Measurements from ENCODE around the gene CCDC38. TPM values are rescaled to one million over a fixed set of nuclear protein-coding genes. Genes with fewer than 3 reads are reported as not detected.
A peak's percentile ranks its signal among the peaks of the same experiment; 100 is the strongest.

The CCDC38 gene
- total RNA-seq, 2 donors from 2014 or later = 0.33 TPM; not detected in 1

DNA sequence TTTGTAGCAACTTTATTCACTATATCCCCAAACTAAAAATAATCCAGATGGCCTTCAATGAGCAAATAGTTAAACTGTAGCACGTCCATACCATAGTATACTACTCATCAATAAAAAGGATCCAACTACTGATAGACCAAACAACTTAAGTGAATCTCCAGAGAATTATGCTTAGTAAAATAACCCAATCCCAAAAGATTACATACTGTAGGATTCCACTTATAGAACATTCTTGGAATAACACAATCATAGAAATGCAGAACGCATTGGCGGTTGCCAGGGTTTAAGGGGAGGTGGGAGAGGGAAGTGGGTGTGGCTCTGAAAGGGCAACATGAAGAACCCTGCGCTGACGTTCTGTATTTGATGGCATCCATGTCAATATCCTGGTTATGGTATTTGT, 55.1 kb downstream of the CCDC38 start:
- Mint-ChIP-seq H3K27me3 (peaks cover 6 to 8% of the 10 kb centered on the region in 2 donors), H3K27ac (no peak overlapping the region), H3K4me3 (no peak overlapping the region), H3K36me3 (no peaks in the 10 kb centered on the region), H3K4me1 (ENCODE audit: low read depth in 2 of 2) (no peaks in the 10 kb centered on the region), H3K9me3 (no peaks in the 10 kb centered on the region)
- ATAC-seq (no peak), DNase-seq (ENCODE audit: low spot score) (no peak)

DNA sequence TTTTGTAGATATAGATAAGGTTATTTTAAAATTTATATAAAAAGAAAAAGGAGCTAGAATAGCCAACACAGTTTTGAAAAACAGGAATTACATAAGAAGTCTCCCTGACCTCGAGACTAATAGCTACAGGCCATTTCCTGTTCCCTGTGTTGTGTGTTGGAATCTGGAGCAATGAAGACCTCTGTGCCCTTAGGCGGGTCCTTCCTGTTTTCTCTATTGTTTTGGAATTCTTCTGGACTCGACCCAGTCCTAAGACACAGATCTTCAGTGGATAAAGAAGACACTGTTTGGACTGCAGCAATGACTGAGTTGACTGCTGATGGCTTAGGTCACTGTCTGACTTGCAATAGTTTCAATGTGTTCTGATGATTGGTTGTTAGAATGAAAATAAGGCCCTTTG, 57.4 kb downstream of the CCDC38 start:
- Mint-ChIP-seq H3K4me1 (ENCODE audit: low read depth in 2 of 2) (no peaks in the 10 kb centered on the region), H3K27ac (no peak overlapping the region), H3K36me3 (no peaks in the 10 kb centered on the region), H3K4me3 (no peak overlapping the region), H3K9me3 (no peaks in the 10 kb centered on the region), H3K27me3 (peaks cover 6 to 8% of the 10 kb centered on the region in 2 donors)
- DNase-seq (ENCODE audit: low spot score) (no peak), ATAC-seq (no peak)

DNA sequence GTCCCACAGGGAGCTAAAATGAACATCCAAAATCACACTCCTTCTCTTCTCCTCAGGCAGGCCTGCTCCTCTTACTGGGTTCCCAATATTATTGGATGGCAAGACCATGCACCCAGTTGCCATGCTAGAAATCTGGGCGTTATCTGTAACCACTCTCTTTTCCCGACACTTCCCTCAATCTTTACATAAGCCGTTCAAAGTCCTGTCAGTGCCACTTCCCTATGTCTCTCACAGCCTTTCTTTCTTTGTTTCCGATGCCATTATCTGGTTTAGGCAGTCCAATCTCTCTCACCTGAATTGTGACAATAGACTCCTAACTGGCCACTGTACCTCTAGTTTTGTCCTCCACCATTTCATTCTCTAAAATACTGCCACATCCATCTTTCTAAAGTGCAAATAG, 59.5 kb downstream of the CCDC38 start:
- Mint-ChIP-seq H3K4me3 (no peak overlapping the region), H3K27ac (no peak overlapping the region), H3K27me3 (peaks cover 4 to 8% of the 10 kb centered on the region in 2 donors), H3K36me3 (no peaks in the 10 kb centered on the region), H3K9me3 (no peaks in the 10 kb centered on the region), H3K4me1 (ENCODE audit: low read depth in 2 of 2) (no peaks in the 10 kb centered on the region)
- ATAC-seq (no peak), DNase-seq (ENCODE audit: low spot score) (no peak)

DNA sequence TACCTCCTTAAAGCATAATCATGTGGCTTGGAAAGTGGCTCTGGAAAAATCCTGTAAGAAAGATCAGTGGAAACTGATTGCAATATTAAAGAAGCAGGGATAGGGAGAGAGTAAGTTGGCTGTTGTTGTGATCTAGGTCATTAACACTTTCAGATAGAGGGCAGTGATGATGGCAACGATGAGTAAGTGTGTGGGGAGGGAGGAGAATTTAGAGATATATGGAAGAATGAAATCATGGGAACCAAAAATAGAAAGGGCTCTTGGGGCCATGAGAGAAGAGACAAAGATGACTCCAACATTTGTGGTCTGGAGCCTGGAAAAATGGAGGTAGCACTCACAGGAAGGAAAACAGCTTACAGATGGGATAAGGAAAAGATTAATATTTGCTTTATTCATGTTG, 60.3 kb downstream of the CCDC38 start:
- Mint-ChIP-seq H3K4me1 (ENCODE audit: low read depth in 2 of 2) (no peaks in the 10 kb centered on the region), H3K36me3 (no peaks in the 10 kb centered on the region), H3K27me3 (peaks cover 4 to 8% of the 10 kb centered on the region in 2 donors), H3K4me3 (no peak overlapping the region), H3K27ac (no peak overlapping the region), H3K9me3 (no peaks in the 10 kb centered on the region)
- no peak for ATAC-seq
- DNase-seq (ENCODE audit: low spot score) = no peak

DNA sequence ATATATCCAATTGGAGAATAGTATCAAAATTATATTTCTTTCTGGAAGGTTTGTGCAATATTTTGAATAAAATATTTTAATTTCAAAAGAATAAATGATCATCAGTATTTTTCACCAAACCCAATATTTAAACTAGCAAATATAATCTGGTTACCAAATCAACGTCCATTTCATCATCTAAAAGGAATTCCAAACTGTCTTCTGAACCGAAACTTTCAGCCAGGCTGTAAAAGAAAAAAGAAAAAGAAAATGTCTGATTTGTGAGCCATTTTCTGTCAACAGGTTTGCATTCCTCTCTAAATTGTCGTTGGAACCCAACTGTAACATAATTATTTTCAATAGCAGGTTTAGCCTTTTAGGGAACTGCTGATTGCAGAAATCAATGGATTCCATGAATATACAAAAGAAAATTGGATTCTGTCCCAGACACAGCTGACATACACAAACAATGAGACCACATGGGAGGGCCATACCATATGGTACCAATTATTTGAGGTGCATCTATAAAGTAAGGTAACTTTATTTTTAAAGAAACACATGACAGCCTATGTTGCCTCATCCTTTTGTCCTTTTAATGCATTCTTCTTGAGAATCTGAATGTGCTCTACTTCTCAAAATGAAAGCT, 61.0 kb downstream of the CCDC38 start:
- Mint-ChIP-seq H3K27ac (no peak overlapping the region), H3K36me3 (no peaks in the 10 kb centered on the region), H3K27me3 (peaks cover 4 to 7% of the 10 kb centered on the region in 2 donors), H3K4me1 (ENCODE audit: low read depth in 2 of 2) (no peaks in the 10 kb centered on the region), H3K9me3 (no peaks in the 10 kb centered on the region), H3K4me3 (no peak overlapping the region)
- DNase-seq (ENCODE audit: low spot score) (no peak), ATAC-seq (no peak)

DNA sequence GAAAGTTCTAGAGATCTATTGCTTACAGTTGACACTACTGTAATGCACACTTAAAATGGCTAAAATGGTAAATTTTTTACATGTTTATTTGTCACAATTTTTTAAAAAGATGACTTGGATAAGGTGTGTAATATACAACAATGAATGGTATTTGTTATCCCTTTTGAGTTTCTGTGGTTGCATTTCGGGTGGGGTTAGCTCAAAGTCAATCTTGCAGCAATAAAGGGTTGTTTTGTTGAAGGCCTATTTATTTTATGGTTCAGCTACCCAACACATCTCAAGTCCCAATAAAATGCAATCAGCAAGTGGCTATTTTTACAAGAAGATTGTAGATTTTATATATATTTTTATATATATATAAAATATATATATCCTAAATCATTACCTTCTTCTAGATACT, 61.5 kb downstream of the CCDC38 start:
- ATAC-seq = no peak
- Mint-ChIP-seq H3K4me3 (no peak overlapping the region), H3K27me3 (peaks cover under 1 to 2% of the 10 kb centered on the region in 2 donors), H3K9me3 (no peaks in the 10 kb centered on the region), H3K4me1 (ENCODE audit: low read depth in 2 of 2) (no peaks in the 10 kb centered on the region), H3K27ac (no peak overlapping the region), H3K36me3 (no peaks in the 10 kb centered on the region)
- no peak for DNase-seq (ENCODE audit: low spot score)

DNA sequence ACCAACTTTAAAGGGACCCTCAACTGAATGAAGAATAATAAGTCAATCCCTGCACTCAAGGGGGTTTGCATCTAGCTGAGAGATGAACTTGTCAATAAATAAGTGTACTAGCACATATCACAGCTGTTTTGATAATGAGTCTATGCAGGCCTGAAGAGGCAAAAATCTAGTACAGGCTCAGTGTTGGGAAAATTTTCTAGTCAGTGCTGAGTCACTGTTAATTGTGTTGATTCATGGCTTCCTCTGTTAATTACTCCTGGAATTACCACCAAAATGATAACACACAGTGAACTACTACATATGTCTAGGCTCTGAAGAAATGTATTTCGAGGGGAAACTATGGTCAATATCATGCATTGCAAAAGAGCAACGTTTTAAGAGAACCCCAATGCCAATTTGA, 64.8 kb downstream of the CCDC38 start:
- no peak overlapping the region for H3K4me3 Mint-ChIP-seq
- ATAC-seq (no peak), DNase-seq (ENCODE audit: low spot score) (no peak)
- H3K36me3 Mint-ChIP-seq = no peaks in the 10 kb centered on the region
- H3K27me3 Mint-ChIP-seq = no peaks in the 10 kb centered on the region
- peaks cover 0 to 7% of the 10 kb centered on the region in 2 donors for H3K4me1 Mint-ChIP-seq (ENCODE audit: low read depth in 2 of 2)
- H3K27ac Mint-ChIP-seq = no peak overlapping the region
- H3K9me3 Mint-ChIP-seq = no peaks in the 10 kb centered on the region

DNA sequence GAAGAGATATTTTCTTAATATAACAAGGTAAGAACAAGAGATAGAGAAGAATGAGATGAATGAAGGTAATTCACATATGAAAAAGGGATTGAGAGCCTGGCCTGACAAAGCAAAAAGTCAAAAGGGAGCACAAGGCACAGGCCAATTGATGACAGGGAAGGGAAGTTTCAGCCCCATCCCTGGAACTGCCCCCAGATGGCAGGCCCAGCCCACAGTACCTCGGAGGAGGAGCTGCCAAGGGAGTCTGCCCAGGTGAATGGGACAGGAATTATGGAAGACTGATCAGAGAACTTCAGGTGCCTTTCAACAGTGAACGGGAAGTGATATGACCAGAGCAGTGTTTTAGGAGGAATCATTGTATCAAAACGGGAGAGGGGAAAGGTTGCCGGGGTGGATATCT, 68.0 kb downstream of the CCDC38 start:
- no peaks in the 10 kb centered on the region for H3K27me3 Mint-ChIP-seq
- peaks cover 0 to 7% of the 10 kb centered on the region in 2 donors for H3K4me1 Mint-ChIP-seq (ENCODE audit: low read depth in 2 of 2)
- no peaks in the 10 kb centered on the region for H3K9me3 Mint-ChIP-seq
- DNase-seq (ENCODE audit: low spot score) (no peak), ATAC-seq (no peak)
- no peak overlapping the region for H3K4me3 Mint-ChIP-seq
- no peaks in the 10 kb centered on the region for H3K36me3 Mint-ChIP-seq
- peak overlapping the region in 1 of 2 donors; percentile 59 for H3K27ac Mint-ChIP-seq

DNA sequence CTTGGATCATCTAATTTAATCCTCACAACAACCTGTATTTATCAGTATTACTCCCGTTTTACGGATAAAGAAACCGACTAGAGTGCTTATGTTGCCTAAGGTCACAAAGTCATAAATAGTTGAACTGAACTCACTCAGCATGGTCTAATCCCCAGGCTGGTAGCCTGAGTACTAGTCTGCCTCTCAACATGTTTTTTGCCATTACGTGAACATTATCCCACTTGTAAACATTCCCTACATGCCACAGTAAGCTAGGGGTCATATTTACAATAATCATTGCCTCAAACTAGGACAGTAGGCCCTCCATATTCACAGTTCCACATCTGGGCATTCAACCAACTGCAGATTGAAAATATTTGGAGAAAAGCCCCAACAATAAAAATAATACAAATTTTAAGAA, 71.5 kb downstream of the CCDC38 start:
- ATAC-seq (no peak), DNase-seq (ENCODE audit: low spot score) (no peak)
- no peak overlapping the region for H3K27ac Mint-ChIP-seq
- H3K9me3 Mint-ChIP-seq = no peaks in the 10 kb centered on the region
- peaks cover 0 to 7% of the 10 kb centered on the region in 2 donors for H3K4me1 Mint-ChIP-seq (ENCODE audit: low read depth in 2 of 2)
- no peaks in the 10 kb centered on the region for H3K36me3 Mint-ChIP-seq
- H3K27me3 Mint-ChIP-seq = no peaks in the 10 kb centered on the region
- no peak overlapping the region for H3K4me3 Mint-ChIP-seq

DNA sequence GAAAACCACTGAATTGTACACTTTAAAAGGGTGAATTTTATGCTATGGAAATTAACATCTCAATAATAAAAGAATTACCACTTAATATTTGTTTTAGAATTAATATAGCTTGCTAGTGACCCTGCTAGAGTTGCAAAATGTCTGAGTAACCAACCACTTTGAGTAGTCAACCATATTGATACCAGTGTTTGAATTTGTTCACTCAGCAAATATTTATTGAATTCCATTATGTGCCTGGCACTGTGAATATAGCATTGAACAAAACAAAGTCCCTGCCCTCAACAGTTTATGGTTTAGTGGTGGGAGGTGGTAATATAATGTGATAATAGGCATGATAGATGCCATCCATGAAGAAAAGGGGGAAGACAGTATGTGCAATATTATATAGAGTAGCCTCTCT, 79.1 kb downstream of the CCDC38 start:
- peaks cover 6 to 7% of the 10 kb centered on the region in 2 donors for H3K4me1 Mint-ChIP-seq (ENCODE audit: low read depth in 2 of 2)
- no peak overlapping the region for H3K27ac Mint-ChIP-seq
- no peaks in the 10 kb centered on the region for H3K9me3 Mint-ChIP-seq
- no peak overlapping the region for H3K4me3 Mint-ChIP-seq
- ATAC-seq (no peak), DNase-seq (ENCODE audit: low spot score) (no peak)
- peaks cover 22% of the 10 kb centered on the region for H3K36me3 Mint-ChIP-seq
- no peaks in the 10 kb centered on the region for H3K27me3 Mint-ChIP-seq

DNA sequence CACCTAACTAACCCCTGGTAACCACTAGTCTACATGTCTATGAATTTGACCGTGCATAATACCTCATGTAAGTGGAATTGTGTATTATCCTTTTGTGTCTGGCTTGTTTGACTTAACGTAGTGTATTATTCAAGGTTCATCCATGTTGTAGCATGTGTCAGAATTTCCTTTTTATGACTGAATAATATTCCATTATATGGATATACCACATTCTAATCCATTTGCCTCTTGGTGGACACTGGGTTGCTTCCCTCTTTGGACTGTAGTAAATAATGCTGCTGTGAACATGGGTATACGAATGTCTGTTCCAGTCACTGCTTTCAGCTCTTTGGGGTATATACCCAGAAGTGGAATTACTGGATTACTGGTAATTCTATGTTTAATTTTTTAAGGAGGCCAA, 80.4 kb downstream of the CCDC38 start:
- DNase-seq (ENCODE audit: low spot score) (no peak), ATAC-seq (no peak)
- peaks cover 22% of the 10 kb centered on the region for H3K36me3 Mint-ChIP-seq
- H3K27ac Mint-ChIP-seq = no peak overlapping the region
- peaks cover 10 to 11% of the 10 kb centered on the region in 2 donors for H3K4me1 Mint-ChIP-seq (ENCODE audit: low read depth in 2 of 2)
- no peaks in the 10 kb centered on the region for H3K9me3 Mint-ChIP-seq
- no peak overlapping the region for H3K4me3 Mint-ChIP-seq
- peaks cover 3 to 8% of the 10 kb centered on the region in 2 donors for H3K27me3 Mint-ChIP-seq

DNA sequence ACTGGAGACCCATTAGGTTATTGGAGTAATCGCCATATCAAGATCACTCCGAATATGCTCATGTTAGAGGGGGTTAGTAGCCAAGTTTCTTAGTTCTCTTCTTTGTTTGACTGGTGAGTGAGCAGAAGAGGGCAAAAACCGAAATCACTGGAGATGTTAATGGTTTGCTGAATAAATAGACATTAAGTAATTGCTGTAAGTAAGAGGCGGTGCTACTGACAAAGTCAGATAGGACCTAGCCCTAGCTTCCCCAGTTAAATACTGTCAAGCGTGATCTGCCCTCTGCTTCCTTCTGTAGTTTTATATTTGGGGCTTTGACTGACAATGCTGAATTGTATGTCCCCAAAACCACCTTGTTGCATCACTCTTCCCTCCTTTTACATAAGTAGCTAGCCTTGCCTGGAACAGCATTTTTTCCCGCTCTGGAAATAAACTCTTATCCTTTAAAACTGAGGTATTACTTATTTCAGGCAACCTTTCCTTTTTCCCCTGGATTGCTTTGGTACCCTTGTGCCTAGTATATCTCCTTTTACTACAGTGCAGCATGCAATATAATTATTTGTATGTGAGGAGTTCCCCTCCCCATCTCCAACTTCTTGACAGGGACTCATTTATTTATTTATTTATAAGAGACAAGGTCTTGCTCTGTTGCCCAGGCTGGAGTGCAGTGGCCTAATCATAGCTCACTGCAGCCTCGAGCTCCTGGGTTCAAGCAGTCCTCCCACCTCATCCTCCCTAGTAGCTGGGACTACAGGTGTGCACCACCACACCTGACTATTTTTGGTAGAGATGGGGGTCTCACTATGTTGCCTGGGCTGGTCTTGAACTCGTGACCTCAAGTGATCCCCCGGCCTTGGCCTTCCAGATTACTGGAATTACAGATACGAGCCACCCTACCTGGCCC, 82.2 kb downstream of the CCDC38 start:
- Mint-ChIP-seq H3K4me3 (no peak overlapping the region), H3K36me3 (peaks cover 22% of the 10 kb centered on the region)

DNA sequence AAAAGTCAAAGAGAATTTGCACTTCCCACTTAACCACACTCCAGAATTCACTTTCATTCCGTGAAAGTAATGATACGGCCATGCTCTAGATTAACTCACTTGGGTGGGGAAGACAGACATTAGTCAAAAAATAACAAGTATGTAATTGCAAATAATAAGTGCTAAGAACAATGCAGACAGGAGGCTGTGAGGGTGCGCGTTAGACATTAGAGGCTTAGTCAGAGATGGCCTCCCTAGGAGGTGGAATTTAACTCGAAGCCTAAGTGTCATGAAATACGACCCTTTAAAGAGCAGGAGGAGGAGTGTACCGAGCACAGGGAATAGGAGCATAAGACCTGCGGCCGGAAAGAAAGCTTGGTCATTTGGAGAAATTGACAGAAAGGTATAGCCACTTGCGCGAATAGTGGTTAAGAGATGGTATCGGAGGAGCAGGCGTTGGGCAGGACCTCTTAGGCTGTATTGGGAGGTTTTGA, 83.0 kb downstream of the CCDC38 start:
- Mint-ChIP-seq H3K27ac (no peak overlapping the region), H3K4me1 (ENCODE audit: low read depth in 2 of 2) (peaks cover 10 to 11% of the 10 kb centered on the region in 2 donors), H3K27me3 (peaks cover 7 to 15% of the 10 kb centered on the region in 2 donors), H3K36me3 (peaks cover 22% of the 10 kb centered on the region), H3K4me3 (no peak overlapping the region), H3K9me3 (no peaks in the 10 kb centered on the region)
- peak; percentile 61 for DNase-seq (ENCODE audit: low spot score)
- peak; percentile 12 to 50 for ATAC-seq

More for the DNA sequence above, 82.2 kb downstream of the CCDC38 start:
- DNase-seq (ENCODE audit: low spot score) (no peak), ATAC-seq (no peak)
- Mint-ChIP-seq H3K4me1 (ENCODE audit: low read depth in 2 of 2) (peaks cover 10 to 11% of the 10 kb centered on the region in 2 donors), H3K27ac (no peak overlapping the region), H3K27me3 (peaks cover 3 to 8% of the 10 kb centered on the region in 2 donors), H3K9me3 (no peaks in the 10 kb centered on the region)

Data from natural killer cell treated with Interleukin-12 subunit alpha and Interleukin-12 subunit beta and Interleukin-15 and Interleukin-18, amount 100 ng/mL, for 72 hours (primary cell).